HL-60/S4 (cell line): ENCODE measurements around the gene ZBTB8B.
"Not testable (repeated sequence)": the region's sequence is repeated elsewhere in the genome, so short reads cannot be mapped to it uniquely, and the experiment has no call there.

Experiments
- in situ Hi-C: fragments of 300-500 bp; cut with MboI; formaldehyde crosslinking; loops from 2 replicates; pipeline ENCODE4 v1.14.3; 2022; ENCODE audit warnings: low sequenced_read_pairs

Gene ZBTB8B

GRCh38 chr1:32468791-32469190 lies 3.9 kb downstream of the ZBTB8B start:
- in situ Hi-C loops = no loop called here

- in situ Hi-C loops = no loop called here
These were observed 5.6 kb downstream of the ZBTB8B start for GRCh38 chr1:32470431-32470830.

DNA sequence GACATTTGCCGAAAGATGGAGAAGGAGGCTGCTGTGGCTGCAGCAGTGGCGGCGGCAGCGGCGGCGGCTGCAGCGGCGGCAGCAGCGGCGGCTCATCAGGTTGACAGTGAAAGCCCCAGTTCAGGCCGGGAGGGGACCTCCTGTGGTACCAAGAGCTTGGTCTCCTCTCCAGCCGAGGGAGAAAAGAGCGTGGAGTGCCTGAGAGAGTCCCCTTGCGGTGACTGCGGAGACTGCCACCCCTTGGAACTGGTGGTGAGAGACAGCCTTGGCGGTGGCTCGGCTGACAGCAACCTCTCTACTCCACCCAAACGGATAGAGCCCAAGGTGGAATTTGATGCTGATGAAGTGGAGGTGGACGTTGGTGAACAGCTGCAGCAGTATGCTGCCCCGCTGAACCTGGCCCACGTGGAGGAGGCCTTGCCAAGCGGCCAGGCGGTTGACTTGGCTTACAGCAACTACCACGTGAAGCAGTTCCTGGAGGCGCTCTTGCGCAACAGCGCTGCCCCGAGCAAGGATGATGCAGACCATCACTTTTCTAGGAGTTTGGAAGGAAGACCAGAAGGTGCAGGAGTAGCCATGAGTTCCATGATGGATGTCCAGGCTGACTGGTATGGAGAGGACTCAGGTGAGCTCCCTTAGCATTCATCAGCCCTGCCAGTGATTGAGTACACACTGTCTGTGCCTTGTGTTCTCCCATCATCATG lies 6.3 kb downstream of the ZBTB8B start:
- in situ Hi-C loops = no loop called here

GRCh38 chr1:32471695-32472362 lies 7.0 kb downstream of the ZBTB8B start:
- in situ Hi-C loops = no loop called here

DNA sequence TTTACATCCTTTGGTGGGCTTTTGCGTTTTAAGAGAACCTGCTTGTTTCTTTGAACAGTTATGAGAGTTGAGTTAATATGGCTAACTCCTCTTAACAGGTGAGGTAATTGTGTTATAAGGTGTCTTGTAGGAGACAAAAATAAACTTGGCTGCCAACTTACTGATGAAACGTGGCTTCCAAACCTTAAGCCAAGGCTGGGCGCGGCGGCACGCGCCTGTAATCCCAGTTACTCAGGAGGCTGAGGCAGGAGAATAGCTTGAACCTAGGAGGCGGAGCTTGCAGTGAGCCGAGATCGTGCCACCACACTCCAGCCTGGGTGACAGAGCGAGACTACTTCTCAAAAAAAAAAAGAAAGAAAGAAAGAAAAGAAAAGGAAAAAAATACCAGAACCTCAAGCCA lies 8.1 kb downstream of the ZBTB8B start:
- in situ Hi-C loops = not testable (repeated sequence)

DNA sequence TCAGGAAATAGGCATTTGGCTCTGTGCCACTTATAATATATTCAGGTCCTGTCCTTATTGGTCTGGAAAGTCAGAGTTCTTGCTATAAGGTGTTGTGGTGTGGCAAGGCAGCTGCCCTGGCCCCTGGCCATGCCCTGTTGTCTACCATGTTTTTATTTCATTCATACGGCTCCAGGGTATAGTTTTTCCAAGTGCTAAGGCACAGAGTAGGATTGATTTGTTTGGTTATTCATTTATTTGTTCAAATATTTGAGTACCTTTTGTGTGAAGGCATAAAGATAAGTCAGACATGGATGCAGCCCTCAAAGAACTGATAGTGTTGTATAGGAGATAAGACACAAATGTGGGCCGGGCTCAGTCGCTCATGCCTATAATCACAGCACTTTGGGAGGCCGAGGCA lies 10.1 kb downstream of the ZBTB8B start:
- in situ Hi-C loops = no loop called here

- in situ Hi-C loops = no loop called here
These were observed 15.1 kb downstream of the ZBTB8B start for GRCh38 chr1:32480003-32480402.

DNA sequence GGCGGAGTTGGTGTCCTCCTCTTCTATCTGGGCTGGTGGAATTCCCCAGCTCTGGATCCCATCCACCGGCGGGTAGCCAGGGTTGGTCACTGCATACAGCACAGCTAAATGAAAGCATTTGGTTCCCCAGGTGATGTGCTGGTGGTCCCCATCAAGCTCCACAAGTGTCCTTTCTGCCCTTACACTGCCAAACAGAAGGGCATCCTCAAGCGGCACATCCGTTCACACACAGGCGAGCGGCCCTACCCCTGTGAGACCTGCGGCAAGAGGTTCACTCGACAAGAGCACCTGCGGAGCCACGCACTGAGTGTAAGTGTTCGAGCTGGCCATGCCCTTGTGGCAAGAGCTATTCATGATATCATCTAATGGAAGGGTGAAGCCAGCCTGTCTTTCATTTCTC lies 15.9 kb downstream of the ZBTB8B start:
- in situ Hi-C loops = no loop called here

DNA sequence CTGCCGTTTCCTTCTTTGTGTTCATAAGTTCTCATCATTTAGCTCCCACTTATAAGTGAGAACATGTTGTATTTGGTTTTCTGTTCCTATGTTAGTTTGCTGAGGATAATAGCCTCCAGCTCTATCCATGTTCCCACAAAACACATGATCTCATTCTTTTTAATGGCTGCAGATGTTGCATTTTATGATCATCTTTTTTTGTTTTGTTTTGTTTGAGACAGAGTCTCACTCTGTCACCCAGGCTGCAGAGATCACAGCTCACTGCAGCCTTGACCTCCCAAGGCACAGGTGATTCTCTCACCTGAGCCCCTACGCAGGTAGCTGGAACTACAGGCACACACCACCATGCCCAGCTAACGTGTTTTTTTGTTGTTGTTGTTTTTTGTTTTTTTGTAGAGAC lies 16.9 kb downstream of the ZBTB8B start:
- in situ Hi-C loops = not testable (repeated sequence)

- in situ Hi-C loops = no loop called here
These were observed 20.8 kb downstream of the ZBTB8B start for GRCh38 chr1:32485554-32486255.

DNA sequence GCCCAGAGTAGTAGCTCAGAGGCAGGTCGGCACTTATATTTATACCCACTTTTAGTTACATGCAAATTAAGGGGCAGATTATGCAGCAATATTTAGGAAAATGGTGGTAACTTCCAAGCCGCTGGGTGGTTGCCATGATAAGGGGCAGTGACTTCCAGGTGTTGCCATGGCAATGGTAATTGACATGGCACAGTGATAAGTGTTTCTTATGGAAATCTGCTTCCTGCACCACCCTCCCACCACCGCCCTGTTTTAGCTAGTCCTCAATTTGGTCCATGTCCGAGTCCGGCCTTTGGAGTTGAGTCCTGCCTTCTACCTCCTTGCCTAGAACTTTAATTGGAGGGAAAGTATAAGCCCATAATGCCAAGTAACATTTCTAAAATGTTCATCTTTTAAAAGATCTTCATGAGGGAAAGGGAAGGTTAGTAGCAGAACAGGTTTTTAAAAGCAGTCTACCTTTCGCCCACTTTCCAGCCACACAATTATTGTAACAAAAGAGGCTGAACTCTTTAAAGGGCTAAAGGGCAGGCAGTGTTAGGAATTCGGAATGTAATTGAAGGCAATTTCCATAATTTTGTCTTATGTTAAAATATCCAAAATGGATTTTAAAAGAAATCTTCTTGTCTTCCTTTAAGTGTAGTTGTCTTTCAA lies 21.7 kb downstream of the ZBTB8B start:
- in situ Hi-C loops = no loop called here

- in situ Hi-C loops = no loop called here
These were observed 22.3 kb downstream of the ZBTB8B start for GRCh38 chr1:32487182-32487581.

- in situ Hi-C loops = no loop called here
These were observed 25.0 kb downstream of the ZBTB8B start for GRCh38 chr1:32489774-32490454.

- in situ Hi-C loops = no loop called here
These were observed 26.5 kb downstream of the ZBTB8B start for GRCh38 chr1:32491386-32491785.

DNA sequence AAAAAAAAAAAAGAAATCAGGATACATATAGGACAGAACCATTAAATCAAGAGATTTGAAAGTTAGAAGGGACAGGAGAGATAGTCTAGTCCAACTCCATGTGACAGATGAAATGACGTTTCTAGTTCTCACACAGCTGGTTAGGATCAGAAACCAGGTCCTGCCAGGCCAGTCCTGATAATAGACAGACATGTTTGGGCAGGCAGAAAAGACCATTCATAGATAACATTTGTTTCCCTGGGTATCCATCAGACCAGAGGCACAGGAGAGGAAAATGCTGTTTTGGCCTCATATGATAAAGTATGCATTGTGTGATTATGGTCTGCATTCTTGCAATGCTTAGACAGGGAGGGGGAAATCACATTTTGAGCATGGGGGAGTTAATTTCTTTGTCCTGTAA lies 29.3 kb downstream of the ZBTB8B start:
- in situ Hi-C loops = no loop called here

DNA sequence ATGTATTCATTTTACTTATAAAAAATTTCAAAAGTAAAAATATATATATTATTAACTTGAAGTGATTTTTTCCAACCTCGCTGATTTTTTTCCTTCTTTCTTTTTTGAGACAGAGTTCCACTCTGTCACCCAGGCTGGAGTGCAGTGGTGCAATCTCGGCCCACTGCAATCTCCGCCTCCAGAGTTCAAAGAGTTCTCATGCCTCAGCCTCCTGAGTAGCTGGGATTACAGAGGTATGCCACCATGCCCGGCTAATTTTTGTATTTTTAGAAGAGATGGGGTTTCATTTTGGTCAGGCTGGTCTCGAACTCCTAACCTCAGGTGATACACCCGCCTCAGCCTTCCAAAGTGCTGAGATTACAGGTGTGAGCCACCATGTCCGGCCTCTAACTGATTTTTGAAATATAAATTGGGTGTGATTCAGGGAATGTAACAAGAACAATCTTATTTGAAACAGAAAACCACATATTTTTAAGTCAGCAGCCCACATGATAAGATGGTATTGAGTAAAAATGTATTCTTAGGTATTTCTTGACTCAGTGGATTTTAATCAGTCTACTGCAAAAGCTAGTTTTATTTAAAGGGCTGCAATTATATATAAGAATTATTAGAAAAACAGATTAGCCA lies 30.0 kb downstream of the ZBTB8B start:
- in situ Hi-C loops = no loop called here

DNA sequence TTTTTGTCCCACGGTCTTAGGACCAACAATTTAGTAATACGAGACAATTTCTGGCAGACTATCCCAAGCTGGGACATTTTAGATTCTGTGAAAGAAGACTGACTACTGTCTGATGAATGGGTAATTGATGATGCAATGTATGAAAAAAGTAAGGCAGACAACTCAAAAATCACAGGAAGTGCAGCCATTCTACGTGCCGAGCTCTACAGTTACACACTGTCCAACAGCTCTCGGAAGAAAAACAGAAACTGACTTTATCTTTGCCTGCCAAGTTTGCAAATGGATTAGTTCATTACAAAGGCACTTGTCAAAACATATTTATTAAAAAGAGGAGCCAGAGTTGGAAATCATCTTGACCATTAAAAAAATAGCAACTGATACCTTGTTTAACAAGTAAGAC lies 31.3 kb downstream of the ZBTB8B start:
- in situ Hi-C loops = no loop called here

GRCh38 chr1:32498751-32499150 lies 33.9 kb downstream of the ZBTB8B start:
- in situ Hi-C loops = no loop called here

DNA sequence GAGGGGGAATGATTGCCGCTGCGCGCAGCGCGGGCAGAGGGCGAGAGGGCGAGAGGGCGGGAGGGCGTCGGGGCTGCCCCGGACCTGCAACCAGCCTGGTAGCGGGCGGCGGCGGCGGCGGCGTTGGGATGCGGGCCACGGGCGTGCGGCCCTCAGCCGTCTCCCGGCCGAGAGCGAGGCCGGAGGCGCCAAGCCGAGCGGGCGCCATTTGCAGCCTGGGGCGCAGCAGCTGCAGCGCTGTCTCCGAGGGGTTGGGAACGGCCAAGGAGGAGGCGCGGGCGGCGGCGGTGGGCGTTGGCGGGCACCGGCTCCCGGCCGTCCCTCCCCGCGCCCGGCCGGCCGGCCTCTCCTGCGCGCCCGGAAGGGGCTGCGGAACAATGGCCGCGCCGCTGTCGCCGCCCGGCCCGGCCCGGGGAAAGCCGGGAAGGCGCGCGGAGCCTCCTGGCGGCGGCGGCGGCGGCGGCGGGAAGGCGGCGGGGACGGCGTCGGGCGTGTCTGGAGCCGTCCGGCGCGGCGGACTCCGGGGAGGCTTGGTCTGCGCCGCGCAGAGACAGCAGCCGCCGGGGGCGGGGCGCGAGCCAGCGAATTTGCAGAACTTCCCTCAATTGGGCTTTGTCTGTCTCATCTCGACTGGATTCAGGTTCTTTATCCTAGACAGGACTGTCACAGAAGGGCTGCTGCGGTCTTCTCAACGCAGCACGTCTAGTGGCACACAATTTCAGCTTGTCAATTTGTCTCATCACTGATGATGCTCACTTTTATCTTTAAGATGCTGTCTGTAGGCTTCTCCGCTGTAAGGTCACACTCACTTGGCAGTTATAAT lies 35.7 kb downstream of the ZBTB8B start:
- in situ Hi-C loops = loop anchor here (25.0 kb wide), 1 partner anchor 587 kb away; the partner anchor contains the start of gene AZIN2

DNA sequence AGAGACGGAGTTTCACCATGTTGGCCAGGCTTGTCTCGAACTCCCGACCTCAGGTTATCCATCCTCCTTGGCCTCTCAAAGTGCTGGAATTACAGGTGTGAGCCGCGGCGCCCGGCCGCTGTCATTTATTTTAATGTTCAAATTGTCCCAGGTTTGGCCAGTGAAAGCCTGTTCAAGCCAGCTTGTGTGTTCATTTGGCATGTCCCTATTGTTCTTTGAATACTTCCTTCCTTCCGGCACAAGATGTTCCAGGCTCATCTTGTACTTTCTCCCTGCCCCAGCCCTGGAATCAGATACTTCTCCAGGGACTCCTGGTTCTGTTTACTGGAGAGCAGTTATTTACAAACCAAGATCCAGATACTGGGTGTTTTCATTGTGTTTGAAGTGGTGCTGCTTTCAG lies 37.0 kb downstream of the ZBTB8B start:
- in situ Hi-C loops = loop anchor here (25.0 kb wide), 1 partner anchor 585 kb away; the partner anchor contains the start of gene AZIN2
